Measurements from ENCODE around the gene METTL13. TPM values are rescaled to one million over a fixed set of nuclear protein-coding genes. Genes with fewer than 3 reads are reported as not detected.
A peak's percentile ranks its signal among the peaks of the same experiment; 100 is the strongest.

METTL13 gene
- total and polyA plus RNA-seq, 9 of the 15 experiments (the other 6 are each of a cell fraction or from before 2014, with no cell fraction given), result 18.9 to 78.9 (median 54.9) TPM

- no peak for TF ChIP-seq ZNF146 (CRISPR knock-in tag; IDR thresholded peaks at IDR 0.05; ENCODE audit: unreplicated experiment)
- no peak for TF ChIP-seq ZNF407 (IDR thresholded peaks at IDR 0.05; ENCODE audit: low read depth)
- TF ChIP-seq CBX8 (IDR thresholded peaks at IDR 0.05; ENCODE audit: borderline replicate concordance, extremely low read depth, low read depth, low read length, poor library complexity, severe bottlenecking), result no peak
- peak; percentile 77 for TF ChIP-seq CTBP1 (IDR thresholded peaks at IDR 0.05; ENCODE audit: borderline replicate concordance)
- peak; percentile 75 for TF ChIP-seq ZNF384 (IDR thresholded peaks at IDR 0.05; ENCODE audit: low read depth, low read length)
- peak; percentile 42; the same call in 1 of the 2 replicates for TF ChIP-seq ZKSCAN1 (IDR thresholded peaks at IDR 0.05; ENCODE audit: low read depth, low read length)
- peak; percentile 89 for TF ChIP-seq CHAMP1 (IDR thresholded peaks at IDR 0.05)
- 0 out of 2 replicates have a peak, but pooled peaks have one; percentile 89 for TF ChIP-seq THRB (CRISPR knock-in tag; conservative IDR thresholded peaks at IDR 0.05)
- no peak for TF ChIP-seq PYGO2 (tag; IDR thresholded peaks at IDR 0.05)
- peak; percentile 80; the same call in 1 of the 2 replicates for TF ChIP-seq ZBTB17 (CRISPR knock-in tag; IDR thresholded peaks at IDR 0.05)
- TF ChIP-seq HNRNPUL1 (IDR thresholded peaks at IDR 0.05; ENCODE audit: low read length), result no peak
- no peak for TF ChIP-seq ZNF655 (CRISPR knock-in tag; IDR thresholded peaks at IDR 0.05)
- no peak for TF ChIP-seq ZNF785 (CRISPR knock-in tag; IDR thresholded peaks at IDR 0.05)
- TF ChIP-seq ZNF551 (CRISPR knock-in tag; IDR thresholded peaks at IDR 0.05), result no peak
These were observed at the start of gene METTL13 (continued) for GRCh38 chr1:171781176-171781875.
